Glutamatergic neuron (in vitro differentiated cells): ENCODE measurements around the gene SYTL2. TPM values are rescaled to one million over a fixed set of nuclear protein-coding genes. Genes with fewer than 3 reads are reported as not detected.
"Not testable (repeated sequence)": the region's sequence is repeated elsewhere in the genome, so short reads cannot be mapped to it uniquely, and the experiment has no call there.

Experiments
- DNase-seq: peaks from one replicate; pipeline ENCODE4 v3.0.0; 2022
- H3K27ac Mint-ChIP-seq: one replicate; pipeline ENCODE4 v1.8.0; 2020; ENCODE audit warnings: mild to moderate bottlenecking, mixed read lengths, inconsistent platforms; ENCODE audit not compliant: unreplicated experiment
- H3K27me3 Mint-ChIP-seq: one replicate; pipeline ENCODE4 v1.8.0; 2020; ENCODE audit warnings: mild to moderate bottlenecking, moderate library complexity, mixed read lengths, inconsistent platforms; ENCODE audit not compliant: unreplicated experiment
- H3K36me3 Mint-ChIP-seq: one replicate; pipeline ENCODE4 v1.8.0; 2020; ENCODE audit warnings: mild to moderate bottlenecking, mixed read lengths, inconsistent platforms; ENCODE audit not compliant: unreplicated experiment
- H3K4me1 Mint-ChIP-seq: one replicate; pipeline ENCODE4 v1.8.0; 2020; ENCODE audit warnings: mild to moderate bottlenecking, low read depth, mixed read lengths, inconsistent platforms; ENCODE audit not compliant: unreplicated experiment
- H3K4me3 Mint-ChIP-seq: one replicate; pipeline ENCODE4 v1.8.0; 2020; ENCODE audit warnings: mild to moderate bottlenecking, mixed read lengths, inconsistent platforms; ENCODE audit not compliant: unreplicated experiment
- H3K9me3 Mint-ChIP-seq: one replicate; pipeline ENCODE4 v1.8.0; 2020; ENCODE audit warnings: mild to moderate bottlenecking, moderate library complexity, mixed read lengths, inconsistent platforms; ENCODE audit not compliant: unreplicated experiment
- long read RNA-seq: library from polyadenylated mRNA; unstranded; transcript quantifications from one replicate; pipeline ENCODE4 v2.0.0, GENCODE V29; 2020; ENCODE audit not compliant: unreplicated experiment
- total RNA-seq: library from RNA; stranded (reverse); fragmentation: NEBNext Ultra II Directional; extraction: Animal tissue kit (Norgen Biotek cat#: 25700); gene quantifications from one replicate; pipeline ENCODE4 v1.2.1, GENCODE V29; 2021; ENCODE audit not compliant: unreplicated experiment
- TF ChIP-seq, protein P1 (sequence below): fragments of 200-600 bp; sonication (generic); IDR thresholded peaks from one replicate; pipeline ENCODE4 v1.5.0; 2021; ENCODE audit not compliant: partially characterized antibody, unreplicated experiment

The SYTL2 gene, protein sequence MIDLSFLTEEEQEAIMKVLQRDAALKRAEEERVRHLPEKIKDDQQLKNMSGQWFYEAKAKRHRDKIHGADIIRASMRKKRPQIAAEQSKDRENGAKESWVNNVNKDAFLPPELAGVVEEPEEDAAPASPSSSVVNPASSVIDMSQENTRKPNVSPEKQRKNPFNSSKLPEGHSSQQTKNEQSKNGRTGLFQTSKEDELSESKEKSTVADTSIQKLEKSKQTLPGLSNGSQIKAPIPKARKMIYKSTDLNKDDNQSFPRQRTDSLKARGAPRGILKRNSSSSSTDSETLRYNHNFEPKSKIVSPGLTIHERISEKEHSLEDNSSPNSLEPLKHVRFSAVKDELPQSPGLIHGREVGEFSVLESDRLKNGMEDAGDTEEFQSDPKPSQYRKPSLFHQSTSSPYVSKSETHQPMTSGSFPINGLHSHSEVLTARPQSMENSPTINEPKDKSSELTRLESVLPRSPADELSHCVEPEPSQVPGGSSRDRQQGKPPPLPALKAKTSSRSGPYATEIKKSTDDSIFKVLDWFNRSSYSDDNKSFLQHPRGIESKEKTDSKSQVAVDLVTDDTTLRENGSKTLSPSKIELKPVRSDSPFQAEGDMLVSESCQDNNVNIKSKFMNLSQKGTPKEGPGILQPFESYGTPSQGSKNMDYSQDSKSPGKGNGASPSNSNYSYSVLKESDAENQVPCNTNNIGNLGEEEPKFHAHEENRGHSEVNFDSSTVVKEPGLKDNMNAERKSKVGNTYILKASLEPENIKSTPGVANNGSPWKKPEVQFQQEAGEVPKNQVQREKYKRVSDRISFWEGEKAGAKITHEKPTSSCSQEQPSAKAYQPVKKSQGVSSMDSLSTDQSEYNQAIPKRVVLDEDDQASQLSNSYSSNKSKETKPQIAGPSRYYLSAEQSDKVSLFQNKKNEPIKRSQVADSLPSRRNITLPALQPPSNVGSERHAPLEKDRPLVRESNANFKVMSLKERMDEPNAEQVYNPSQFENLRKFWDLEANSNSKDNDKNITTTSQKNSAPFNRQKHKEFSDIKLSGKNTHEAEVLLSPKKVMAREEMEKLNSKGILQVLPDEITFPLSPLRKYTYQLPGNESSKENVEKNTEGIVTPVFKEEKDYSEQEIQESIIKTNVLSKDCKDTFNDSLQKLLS (N-terminal part only)
- total RNA-seq: 4.0 TPM
- long read RNA-seq: 0 reads

DNA sequence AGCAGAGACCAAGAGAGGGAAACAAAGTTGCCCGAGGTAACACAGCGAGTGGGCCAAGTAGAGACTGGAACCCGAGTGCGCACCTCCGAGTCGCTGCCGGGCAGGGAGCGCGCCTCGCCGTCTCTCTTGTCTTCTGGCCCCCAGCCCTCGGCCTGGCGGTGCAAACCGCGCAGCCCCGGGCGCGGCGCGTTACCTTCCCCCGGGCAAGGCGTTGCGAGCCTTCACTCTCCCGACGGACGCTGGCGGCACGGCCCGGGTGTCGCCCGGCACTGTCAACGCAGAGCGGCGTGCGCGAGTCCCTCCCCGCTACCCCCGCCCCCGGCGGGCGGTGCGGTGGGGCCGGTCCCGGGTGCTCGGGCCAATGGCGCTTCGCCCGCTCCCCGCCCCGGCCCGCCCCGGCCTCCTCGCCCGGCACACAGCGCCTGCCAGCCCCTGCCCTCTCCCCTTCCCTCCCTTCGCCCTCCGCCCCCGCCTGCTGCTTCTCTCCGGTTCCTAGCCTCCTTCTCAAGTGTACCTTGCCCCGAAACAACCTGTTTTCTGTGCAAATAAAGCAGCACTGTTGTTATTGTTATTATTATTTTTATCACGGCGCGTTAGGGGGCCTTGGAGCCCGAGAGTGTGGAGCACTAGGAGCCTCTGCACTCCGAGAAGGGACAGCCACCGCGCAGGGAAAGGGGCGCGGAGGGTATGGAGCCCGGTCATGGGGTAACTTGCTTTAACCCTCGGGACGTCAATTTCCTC, at the start of gene SYTL2:
Gene SYTL2, minus strand, starts transcription at position 271 of the 741 bp plus-strand sequence. CDS start 53,416 bp downstream, outside the sequence.
- H3K27ac Mint-ChIP-seq: no peak within 1 kb of the TSS

DNA sequence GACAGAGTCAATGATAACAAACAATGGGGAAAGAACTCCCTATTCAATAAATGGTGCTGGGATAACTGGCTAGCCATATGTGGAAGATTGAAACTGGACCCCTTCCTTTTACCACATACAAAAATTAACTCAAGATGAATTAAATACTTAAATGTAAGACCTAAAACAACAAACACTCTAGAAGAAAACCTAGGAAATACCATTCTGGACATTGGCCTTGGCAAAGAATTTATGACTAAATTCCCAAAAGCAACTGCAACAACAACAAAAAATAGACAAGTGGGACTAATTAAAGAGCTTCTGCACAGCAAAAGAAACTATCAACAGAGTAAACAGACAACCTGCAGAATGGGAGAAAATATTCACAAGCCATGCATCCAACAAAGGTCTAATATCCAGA, 48.6 kb upstream of the SYTL2 start:
- not testable (repeated sequence) for H3K27me3 Mint-ChIP-seq, H3K27ac Mint-ChIP-seq, H3K36me3 Mint-ChIP-seq, H3K4me1 Mint-ChIP-seq, H3K9me3 Mint-ChIP-seq, DNase-seq, H3K4me3 Mint-ChIP-seq

More for the DNA sequence above, at the start of gene SYTL2:
- DNase-seq: peak; percentile 69
- peaks cover 2% of the 10 kb centered on the region for H3K4me1 Mint-ChIP-seq
- peaks cover 11% of the 10 kb centered on the region for H3K27me3 Mint-ChIP-seq
- H3K36me3 Mint-ChIP-seq: no peaks in the 10 kb centered on the region
- TF ChIP-seq, protein P1, sequence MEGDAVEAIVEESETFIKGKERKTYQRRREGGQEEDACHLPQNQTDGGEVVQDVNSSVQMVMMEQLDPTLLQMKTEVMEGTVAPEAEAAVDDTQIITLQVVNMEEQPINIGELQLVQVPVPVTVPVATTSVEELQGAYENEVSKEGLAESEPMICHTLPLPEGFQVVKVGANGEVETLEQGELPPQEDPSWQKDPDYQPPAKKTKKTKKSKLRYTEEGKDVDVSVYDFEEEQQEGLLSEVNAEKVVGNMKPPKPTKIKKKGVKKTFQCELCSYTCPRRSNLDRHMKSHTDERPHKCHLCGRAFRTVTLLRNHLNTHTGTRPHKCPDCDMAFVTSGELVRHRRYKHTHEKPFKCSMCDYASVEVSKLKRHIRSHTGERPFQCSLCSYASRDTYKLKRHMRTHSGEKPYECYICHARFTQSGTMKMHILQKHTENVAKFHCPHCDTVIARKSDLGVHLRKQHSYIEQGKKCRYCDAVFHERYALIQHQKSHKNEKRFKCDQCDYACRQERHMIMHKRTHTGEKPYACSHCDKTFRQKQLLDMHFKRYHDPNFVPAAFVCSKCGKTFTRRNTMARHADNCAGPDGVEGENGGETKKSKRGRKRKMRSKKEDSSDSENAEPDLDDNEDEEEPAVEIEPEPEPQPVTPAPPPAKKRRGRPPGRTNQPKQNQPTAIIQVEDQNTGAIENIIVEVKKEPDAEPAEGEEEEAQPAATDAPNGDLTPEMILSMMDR: no peak
- peak within 1 kb of the TSS; percentile 89 for H3K4me3 Mint-ChIP-seq
- no peaks in the 10 kb centered on the region for H3K9me3 Mint-ChIP-seq

DNA sequence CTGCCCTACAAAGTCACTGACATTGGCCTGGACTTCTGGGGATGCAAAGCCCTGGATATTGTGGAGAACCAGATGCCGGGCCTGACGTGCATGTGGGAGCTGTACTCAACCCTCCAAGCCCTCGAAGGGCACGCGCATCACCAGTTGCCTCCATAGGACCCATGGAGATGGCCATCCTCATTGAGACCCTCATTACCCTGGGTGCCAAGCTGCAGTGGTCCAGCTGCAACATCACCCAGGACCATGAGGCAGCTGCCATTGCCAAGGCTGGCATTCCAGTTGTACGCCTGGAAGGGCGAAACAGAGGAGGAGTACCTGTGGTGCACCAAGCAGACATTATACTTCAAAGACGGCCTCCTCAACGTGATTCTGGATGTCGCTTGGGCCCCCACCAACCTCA, 46.2 kb upstream of the SYTL2 start:
- Mint-ChIP-seq H3K27me3 (peaks cover 6% of the 10 kb centered on the region), H3K4me3 (no peak overlapping the region), H3K36me3 (no peaks in the 10 kb centered on the region), H3K9me3 (peaks cover 4% of the 10 kb centered on the region), H3K4me1 (peaks cover 8% of the 10 kb centered on the region), H3K27ac (no peak overlapping the region)
- DNase-seq: no peak
- TF ChIP-seq, protein P1: no peak

DNA sequence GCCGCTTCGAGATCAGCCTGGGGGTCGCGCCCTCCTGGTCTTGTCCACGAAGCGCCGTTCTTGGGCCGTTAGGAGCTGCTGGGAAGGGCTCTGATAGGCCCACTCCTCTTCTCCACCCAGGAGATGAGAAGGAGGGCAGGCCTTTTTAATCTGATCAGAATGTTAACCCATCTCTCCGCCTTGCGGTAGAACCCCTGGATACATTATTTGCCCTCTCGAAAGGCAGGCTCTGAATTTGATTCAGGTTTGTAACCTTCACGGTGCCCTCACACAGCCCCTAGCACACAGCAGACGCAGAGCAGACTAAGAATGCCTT, 44.4 kb upstream of the SYTL2 start, which contains the start of gene CCDC83:
Gene CCDC83, plus strand, starts transcription at position 43 of the 316 bp plus-strand sequence. CDS start 9,741 bp downstream, outside the sequence.
- TF ChIP-seq, protein P1: no peak

More for the DNA sequence above, 44.4 kb upstream of the SYTL2 start, which contains the start of gene CCDC83:
- peaks cover 3% of the 10 kb centered on the region for H3K27me3 Mint-ChIP-seq
- peaks cover 8% of the 10 kb centered on the region for H3K4me1 Mint-ChIP-seq
- peak within 1 kb of the TSS; percentile 88 for H3K4me3 Mint-ChIP-seq
- no peak for DNase-seq
- peaks cover 4% of the 10 kb centered on the region for H3K9me3 Mint-ChIP-seq
- peak within 1 kb of the TSS; percentile 78 for H3K27ac Mint-ChIP-seq
- H3K36me3 Mint-ChIP-seq: no peaks in the 10 kb centered on the region
